Osteoblast (primary cell): Measurements from ENCODE around the gene TNFAIP8. TPM values are rescaled to one million over a fixed set of nuclear protein-coding genes. Genes with fewer than 3 reads are reported as not detected.

Experiments used
- DNase-seq: peaks from one replicate; pipeline ENCODE4 v3.0.0; 2011; ENCODE audit warnings: low spot score, mixed read lengths; ENCODE audit not compliant: insufficient read length; ENCODE audit errors: missing footprints
- H2AFZ ChIP-seq: 2 replicates; pipeline ENCODE4 v1.6.0; 2011; ENCODE audit warnings: mild to moderate bottlenecking, low read length
- H3K27ac ChIP-seq: 2 replicates; pipeline ENCODE4 v1.5.1; 2011; ENCODE audit warnings: mild to moderate bottlenecking, low read depth, low read length, moderate library complexity
- H3K27me3 ChIP-seq: 2 replicates; pipeline ENCODE4 v1.6.0; 2012; ENCODE audit warnings: mild to moderate bottlenecking, control low read depth, inconsistent platforms, low read length, moderate library complexity; ENCODE audit not compliant: insufficient read depth
- H3K36me3 ChIP-seq: 2 replicates; pipeline ENCODE4 v1.5.1; 2011; ENCODE audit warnings: mild to moderate bottlenecking, low read length, control low read depth, moderate library complexity; ENCODE audit not compliant: insufficient read depth
- H3K4me1 ChIP-seq: 2 replicates; pipeline ENCODE4 v1.5.1; 2011; ENCODE audit warnings: mild to moderate bottlenecking, low read length, control low read depth, moderate library complexity; ENCODE audit not compliant: insufficient read depth
- H3K4me2 ChIP-seq: 2 replicates; pipeline ENCODE4 v1.6.0; 2011; ENCODE audit warnings: mild to moderate bottlenecking, low read length; ENCODE audit not compliant: insufficient read depth
- H3K4me3 ChIP-seq: fragments of 200-600 bp; sonication (generic); 3 replicates; pipeline ENCODE4 v1.5.1; 2012; ENCODE audit warnings: mild to moderate bottlenecking, low read length, inconsistent platforms; ENCODE audit not compliant: insufficient read depth
- H3K79me2 ChIP-seq: 2 replicates; pipeline ENCODE4 v1.6.0; 2012; ENCODE audit warnings: mild to moderate bottlenecking, low read length, control low read depth, inconsistent platforms; ENCODE audit not compliant: insufficient read depth
- H3K9me3 ChIP-seq: 2 replicates; pipeline ENCODE4 v1.5.1; 2011; ENCODE audit warnings: low read depth, low read length, control low read depth
- H4K20me1 ChIP-seq: 2 replicates; pipeline ENCODE4 v1.6.0; 2012; ENCODE audit warnings: mild to moderate bottlenecking, low read length, control low read depth; ENCODE audit not compliant: insufficient read depth
- CTCF ChIP-seq: IDR thresholded peaks from 2 replicates; pipeline ENCODE4 v1.5.1; 2011; ENCODE audit warnings: mild to moderate bottlenecking, low read depth, low read length, moderate library complexity; ENCODE audit errors: extremely low read depth
- total RNA-seq: library from RNA; depleted of rRNA; stranded (reverse); fragments of >200 nt; gene quantifications from 2 replicates; pipeline ENCODE4 v1.2.3, GENCODE V29; 2012

The TNFAIP8 gene
- total RNA-seq, 1 donor: 23.2 TPM

GRCh38 chr5:119328753-119329602 lies 26.8 kb upstream of the TNFAIP8 start:
- Histone ChIP-seq H3K4me1 (peaks cover 41% of the 10 kb centered on the region), H3K27ac (peak overlapping the region; percentile 65), H3K79me2 (peaks cover 14% of the 10 kb centered on the region), H3K9me3 (no peaks in the 10 kb centered on the region), H3K4me3 (no peak overlapping the region), H4K20me1 (no peaks in the 10 kb centered on the region), H3K4me2 (peak overlapping the region; percentile 43), H3K36me3 (no peaks in the 10 kb centered on the region), H3K27me3 (no peaks in the 10 kb centered on the region), H2AFZ (no peak overlapping the region)
- no peak for TF ChIP-seq CTCF
- no peak for DNase-seq

GRCh38 chr5:119329666-119330065 lies 26.2 kb upstream of the TNFAIP8 start:
- Histone ChIP-seq H3K4me1 (peaks cover 38% of the 10 kb centered on the region), H3K4me3 (no peak overlapping the region), H3K27me3 (no peaks in the 10 kb centered on the region), H4K20me1 (no peaks in the 10 kb centered on the region), H3K79me2 (peaks cover 14% of the 10 kb centered on the region), H3K36me3 (no peaks in the 10 kb centered on the region), H3K27ac (no peak overlapping the region), H3K9me3 (no peaks in the 10 kb centered on the region), H3K4me2 (no peak overlapping the region), H2AFZ (no peak overlapping the region)
- DNase-seq: no peak
- TF ChIP-seq CTCF: no peak

- Histone ChIP-seq H3K36me3 (no peaks in the 10 kb centered on the region), H4K20me1 (no peaks in the 10 kb centered on the region), H3K4me1 (peaks cover 41% of the 10 kb centered on the region), H3K4me3 (no peak overlapping the region), H3K79me2 (peaks cover 14% of the 10 kb centered on the region), H3K4me2 (no peak overlapping the region), H3K27me3 (no peaks in the 10 kb centered on the region), H3K27ac (no peak overlapping the region), H2AFZ (no peak overlapping the region), H3K9me3 (no peaks in the 10 kb centered on the region)
- DNase-seq: no peak
- TF ChIP-seq CTCF: no peak
These were observed 25.2 kb upstream of the TNFAIP8 start for GRCh38 chr5:119330367-119331183.

- H3K79me2 ChIP-seq: peaks cover 3% of the 10 kb centered on the region
- no peak overlapping the region for H3K4me3 ChIP-seq
- H3K4me1 ChIP-seq: peaks cover 37% of the 10 kb centered on the region
- H3K27ac ChIP-seq: no peak overlapping the region
- DNase-seq: no peak
- no peak for TF ChIP-seq CTCF
- H2AFZ ChIP-seq: no peak overlapping the region
- H3K36me3 ChIP-seq: no peaks in the 10 kb centered on the region
- no peaks in the 10 kb centered on the region for H4K20me1 ChIP-seq
- no peaks in the 10 kb centered on the region for H3K27me3 ChIP-seq
- H3K9me3 ChIP-seq: no peaks in the 10 kb centered on the region
- no peak overlapping the region for H3K4me2 ChIP-seq
These were observed 24.2 kb upstream of the TNFAIP8 start for GRCh38 chr5:119331566-119332095.
